Thoracic aorta (tissue), 2 donors: Measurements from ENCODE around the gene ADAMTSL2. TPM values are rescaled to one million over a fixed set of nuclear protein-coding genes. Genes with fewer than 3 reads are reported as not detected.

ENCODE experiments used
- ATAC-seq: fragments of 150-250 bp; one replicate; pipeline ENCODE4 v1.8.0; 2017; ENCODE audit warnings: low read depth; ENCODE audit not compliant: insufficient number of reproducible peaks, low FRiP score
- DNase-seq: peaks from one replicate; pipeline ENCODE4 v3.0.0-alpha.2; 2020; ENCODE audit warnings: low spot score
- H3K27ac ChIP-seq, 2 donors: fragments of 200-600 bp; sonication (generic); 1 replicate in 1 of 2; 2 replicates in 1 of 2; pipeline ENCODE4 v1.5.1; 2016; ENCODE audit warnings: mild to moderate bottlenecking in 2 of 2, moderate library complexity in 2 of 2
- H3K27me3 ChIP-seq: fragments of 200-600 bp; sonication (generic); replicated peaks from 2 replicates; pipeline ENCODE4 v1.6.0; 2016; ENCODE audit warnings: mild to moderate bottlenecking; ENCODE audit not compliant: insufficient read depth
- H3K36me3 ChIP-seq: fragments of 200-600 bp; sonication (generic); one replicate; pipeline ENCODE4 v1.5.1; 2016
- H3K4me1 ChIP-seq, 2 donors: fragments of 200-600 bp; sonication (generic); 1 replicate in 1 of 2; 2 replicates in 1 of 2; pipeline versions ENCODE4 v1.5.1 to v1.6.0; 2016; ENCODE audit warnings: low read depth in 2 of 2, mild to moderate bottlenecking in 1 of 2; ENCODE audit not compliant: control insufficient read depth in 1 of 2
- H3K4me3 ChIP-seq: fragments of 200-600 bp; sonication (generic); 2 replicates; pipeline ENCODE4 v1.5.1; 2016; ENCODE audit warnings: mild to moderate bottlenecking
- H3K9me3 ChIP-seq: fragments of 200-600 bp; sonication (generic); 2 replicates; pipeline ENCODE4 v1.5.1; 2016
- CTCF ChIP-seq: fragments of 200-600 bp; sonication (generic); IDR thresholded peaks from one replicate; pipeline ENCODE4 v1.5.1; 2019; ENCODE audit warnings: antibody characterized with exemption
- total RNA-seq, 2 donors: library from RNA; depleted of rRNA; stranded (reverse); fragments of >200 nt; gene quantifications; one replicate each; pipeline versions ENCODE4 v1.1.0 to v1.2.3, GENCODE V29; 2016

The ADAMTSL2 gene
- total RNA-seq, 2 donors from 2014 or later = 2.8 to 5.5 TPM

- H3K27me3 ChIP-seq = no peaks in the 10 kb centered on the region
- ATAC-seq (no peak), DNase-seq (no peak)
- no peak overlapping the region for H3K4me3 ChIP-seq
- peaks cover 5 to 14% of the 10 kb centered on the region in 2 donors for H3K4me1 ChIP-seq
- H3K9me3 ChIP-seq = no peaks in the 10 kb centered on the region
- H3K36me3 ChIP-seq = no peaks in the 10 kb centered on the region
- H3K27ac ChIP-seq = no peak overlapping the region
- no peak for TF ChIP-seq CTCF
These were observed 15.6 kb upstream of the ADAMTSL2 start for GRCh38 chr9:133518706-133519449.

GRCh38 chr9:133519693-133520092 lies 14.8 kb upstream of the ADAMTSL2 start:
- H3K36me3 ChIP-seq = no peaks in the 10 kb centered on the region
- DNase-seq (no peak), ATAC-seq (no peak)
- no peaks in the 10 kb centered on the region for H3K27me3 ChIP-seq
- H3K4me1 ChIP-seq = peaks cover under 1 to 9% of the 10 kb centered on the region in 2 donors
- no peaks in the 10 kb centered on the region for H3K9me3 ChIP-seq
- no peak overlapping the region for H3K27ac ChIP-seq
- no peak for TF ChIP-seq CTCF
- H3K4me3 ChIP-seq = no peak overlapping the region

- no peak for ATAC-seq
- DNase-seq = no peak
- H3K4me3 ChIP-seq = no peak overlapping the region
- H3K4me1 ChIP-seq = peaks cover 0 to 3% of the 10 kb centered on the region in 2 donors
- no peak overlapping the region for H3K27ac ChIP-seq
- no peaks in the 10 kb centered on the region for H3K36me3 ChIP-seq
- TF ChIP-seq CTCF = no peak
- H3K9me3 ChIP-seq = no peaks in the 10 kb centered on the region
- H3K27me3 ChIP-seq = no peaks in the 10 kb centered on the region
These were observed 14.2 kb upstream of the ADAMTSL2 start for GRCh38 chr9:133520121-133520835.

DNA sequence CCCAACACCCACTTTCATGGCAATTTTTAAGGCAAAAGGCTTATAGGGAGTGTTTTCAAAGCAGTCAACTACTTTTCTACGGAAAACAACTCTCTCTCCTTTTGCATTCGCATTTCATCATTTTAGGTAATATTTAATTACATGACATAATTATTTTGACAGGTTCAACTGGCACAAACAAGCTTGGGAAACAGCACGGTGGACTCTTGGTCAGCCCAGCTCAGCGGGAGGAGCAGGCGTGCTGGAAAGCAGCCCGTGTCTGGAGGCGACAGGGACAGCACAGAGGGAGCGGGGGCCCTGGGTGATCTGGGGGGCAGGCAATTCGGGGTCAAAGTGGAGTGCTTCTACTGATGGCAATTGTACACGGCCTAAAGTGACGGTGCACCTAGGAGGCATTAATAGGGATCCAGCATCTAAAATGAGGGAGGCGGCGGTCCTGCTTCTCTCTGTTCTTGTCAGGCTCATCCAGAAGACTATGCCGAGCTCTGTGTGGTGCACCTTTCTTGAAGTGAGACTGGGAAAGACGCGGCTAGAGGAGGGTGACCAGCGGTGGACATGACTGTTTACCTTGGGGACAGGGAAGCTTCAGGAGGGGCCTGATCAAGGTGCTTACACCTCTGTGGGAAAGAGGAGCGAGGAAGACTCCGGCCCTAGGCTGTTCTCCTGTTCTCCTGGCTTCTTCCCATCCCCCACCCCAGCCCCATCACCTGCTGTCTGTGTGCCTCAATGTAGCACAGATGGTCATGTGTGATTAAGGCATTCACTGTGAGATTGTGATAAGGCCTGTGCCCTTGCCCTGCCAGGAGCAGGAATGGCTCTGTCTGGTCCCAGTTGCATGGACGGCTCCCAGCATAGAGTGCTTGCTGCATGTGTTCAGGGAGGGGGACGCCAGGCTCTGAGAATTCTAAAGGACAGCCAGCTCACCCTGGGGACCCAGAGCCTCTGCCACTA lies 13.1 kb upstream of the ADAMTSL2 start:
- no peak for TF ChIP-seq CTCF
- Histone ChIP-seq H3K36me3 (no peaks in the 10 kb centered on the region), H3K27me3 (no peaks in the 10 kb centered on the region), H3K9me3 (no peaks in the 10 kb centered on the region), H3K27ac (no peak overlapping the region), H3K4me1 (no peaks in the 10 kb centered on the region), H3K4me3 (no peak overlapping the region)
- ATAC-seq = no peak
- DNase-seq = no peak
